GM18502 (cell line): Measurements from ENCODE around the gene LAD1.

Source experiments
- ATAC-seq: cut with Tn5 transposase; IDR thresholded peaks from one replicate; pipeline ENCODE4 v1.9.1; 2021; ENCODE audit warnings: mild to moderate bottlenecking; ENCODE audit not compliant: unreplicated experiment, poor library complexity

LAD1 gene

DNA sequence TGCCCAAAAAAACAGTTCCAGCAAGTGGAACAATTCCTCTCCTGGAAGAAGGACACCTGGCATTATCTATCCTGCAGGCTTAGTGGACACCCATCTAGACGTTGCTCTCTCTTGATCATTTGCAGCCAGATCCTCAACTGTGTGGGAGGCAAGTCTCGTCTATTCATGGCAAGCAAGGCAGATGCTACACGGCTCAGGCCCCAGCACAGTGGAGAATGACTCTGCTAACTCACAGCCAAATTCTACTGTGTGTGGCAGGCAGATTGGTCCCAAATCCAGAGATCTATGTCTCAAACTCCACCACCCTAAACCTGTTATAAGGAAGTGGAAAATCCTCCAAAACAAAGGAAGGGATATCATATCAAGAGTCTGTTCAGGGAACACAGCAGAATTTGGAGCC is 28.6 kb downstream of the LAD1 start:
- no peak for ATAC-seq

DNA sequence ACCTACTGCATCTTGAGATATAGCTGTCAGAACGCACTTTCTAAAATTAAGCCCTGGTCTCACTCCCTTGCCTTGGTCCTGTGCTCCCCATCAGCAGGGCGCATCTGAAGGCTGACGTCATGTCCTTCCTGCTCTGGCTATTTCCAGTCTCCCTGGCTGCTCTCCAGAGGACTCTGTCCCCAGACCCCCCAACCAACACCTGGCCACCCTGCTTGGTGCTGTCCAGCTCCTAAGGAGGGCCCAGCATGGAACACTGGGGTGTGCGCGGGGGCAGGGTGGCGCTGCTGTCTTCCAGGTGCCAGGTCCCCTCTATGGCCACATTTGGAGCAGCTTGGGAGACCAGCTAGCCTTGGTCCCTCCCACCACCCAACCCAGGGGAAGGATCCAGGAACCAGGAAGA is 29.9 kb downstream of the LAD1 start:
- ATAC-seq = no peak

DNA sequence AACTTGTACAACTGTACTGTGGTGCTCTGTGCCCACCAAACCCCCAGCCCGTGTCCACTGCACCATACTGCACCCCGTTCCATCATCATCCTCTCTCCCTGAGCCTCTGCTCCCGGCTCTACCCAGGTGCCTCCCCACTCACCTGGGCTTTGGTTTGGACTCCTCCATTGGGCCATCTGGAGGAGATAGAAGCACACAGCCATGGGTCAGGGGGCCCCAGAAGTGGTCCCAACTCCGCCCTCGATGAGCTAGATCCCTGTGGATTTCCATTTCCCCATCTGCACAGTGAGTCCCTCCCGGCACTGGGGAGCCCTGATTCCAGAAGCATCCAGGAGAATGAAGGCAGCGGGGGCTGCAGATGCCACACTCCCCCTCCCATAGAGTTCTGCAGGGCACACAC is 32.4 kb downstream of the LAD1 start:
- ATAC-seq = no peak

DNA sequence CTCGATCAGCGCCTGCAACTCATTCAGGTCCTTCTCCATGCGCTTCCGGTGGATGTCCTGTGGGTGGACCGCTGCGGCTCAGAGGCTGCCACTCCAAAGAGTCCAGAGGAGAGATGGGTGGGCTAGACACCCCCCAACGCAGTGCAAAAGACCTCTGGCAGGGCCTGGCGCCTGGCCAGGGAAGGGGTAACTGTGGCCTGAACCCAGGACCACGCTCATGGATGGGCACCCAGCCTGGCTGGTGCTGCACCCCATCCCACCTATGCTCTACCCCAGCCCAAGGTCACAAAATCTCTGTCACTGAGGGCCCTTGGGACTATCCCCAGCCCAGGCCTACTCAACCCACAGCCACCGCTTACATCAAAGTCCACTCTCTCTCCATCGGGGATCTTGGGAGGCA is 33.9 kb downstream of the LAD1 start:
- no peak for ATAC-seq

DNA sequence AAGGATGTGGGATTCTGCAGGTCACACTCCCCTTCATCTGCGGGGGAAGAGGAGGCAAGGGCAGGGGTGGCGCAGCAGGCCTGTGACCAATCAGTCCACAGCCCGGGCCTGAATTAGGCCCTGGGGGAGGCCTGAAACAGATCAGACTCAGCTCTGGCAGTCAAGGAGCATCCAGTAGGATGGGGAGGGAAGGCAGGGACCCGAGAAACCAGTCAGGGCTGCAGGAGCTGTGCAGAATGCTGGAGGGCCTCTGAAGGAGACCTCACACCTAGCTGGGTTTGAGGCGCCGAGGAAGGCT is 34.4 kb downstream of the LAD1 start:
- no peak for ATAC-seq

DNA sequence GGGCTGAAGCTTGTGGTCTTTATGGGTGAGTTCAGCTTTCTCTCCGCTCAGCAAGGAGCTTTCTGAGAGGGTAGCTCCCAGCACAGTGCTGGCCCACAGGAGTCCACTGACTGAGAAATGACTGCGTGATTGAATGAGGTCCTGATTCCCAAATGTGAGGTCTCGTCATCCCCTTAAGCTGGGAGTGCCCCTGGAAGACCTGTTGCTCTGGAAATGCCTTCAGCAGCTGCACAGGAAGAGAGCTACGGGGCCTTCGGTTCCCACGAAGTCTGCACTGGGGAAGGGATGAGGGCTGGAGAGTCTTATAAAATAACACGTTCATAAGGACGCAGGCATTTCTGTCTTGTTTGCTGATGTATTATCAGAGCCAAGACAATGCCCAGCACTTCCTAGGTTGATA is 35.7 kb downstream of the LAD1 start:
- ATAC-seq = no peak

DNA sequence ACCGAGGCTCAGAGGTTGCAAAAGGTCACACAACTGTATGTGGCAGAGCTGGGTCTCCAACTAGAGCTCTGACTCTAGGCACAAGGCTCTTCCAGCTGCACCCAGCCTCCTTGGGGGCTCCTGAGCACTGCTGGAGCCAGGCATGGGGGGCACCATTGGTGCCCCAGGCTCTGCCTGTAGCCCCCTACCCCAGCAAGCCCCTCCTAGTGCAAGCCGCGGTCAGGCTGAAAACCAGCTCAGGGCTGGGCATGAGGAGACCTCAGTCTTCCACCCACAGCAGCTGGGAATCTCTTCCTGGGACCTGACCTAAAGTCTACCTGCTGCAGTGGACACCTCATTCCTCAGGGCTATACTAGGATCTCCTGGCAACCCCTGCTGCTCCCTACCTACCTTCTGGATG is 36.2 kb downstream of the LAD1 start:
- ATAC-seq = no peak

DNA sequence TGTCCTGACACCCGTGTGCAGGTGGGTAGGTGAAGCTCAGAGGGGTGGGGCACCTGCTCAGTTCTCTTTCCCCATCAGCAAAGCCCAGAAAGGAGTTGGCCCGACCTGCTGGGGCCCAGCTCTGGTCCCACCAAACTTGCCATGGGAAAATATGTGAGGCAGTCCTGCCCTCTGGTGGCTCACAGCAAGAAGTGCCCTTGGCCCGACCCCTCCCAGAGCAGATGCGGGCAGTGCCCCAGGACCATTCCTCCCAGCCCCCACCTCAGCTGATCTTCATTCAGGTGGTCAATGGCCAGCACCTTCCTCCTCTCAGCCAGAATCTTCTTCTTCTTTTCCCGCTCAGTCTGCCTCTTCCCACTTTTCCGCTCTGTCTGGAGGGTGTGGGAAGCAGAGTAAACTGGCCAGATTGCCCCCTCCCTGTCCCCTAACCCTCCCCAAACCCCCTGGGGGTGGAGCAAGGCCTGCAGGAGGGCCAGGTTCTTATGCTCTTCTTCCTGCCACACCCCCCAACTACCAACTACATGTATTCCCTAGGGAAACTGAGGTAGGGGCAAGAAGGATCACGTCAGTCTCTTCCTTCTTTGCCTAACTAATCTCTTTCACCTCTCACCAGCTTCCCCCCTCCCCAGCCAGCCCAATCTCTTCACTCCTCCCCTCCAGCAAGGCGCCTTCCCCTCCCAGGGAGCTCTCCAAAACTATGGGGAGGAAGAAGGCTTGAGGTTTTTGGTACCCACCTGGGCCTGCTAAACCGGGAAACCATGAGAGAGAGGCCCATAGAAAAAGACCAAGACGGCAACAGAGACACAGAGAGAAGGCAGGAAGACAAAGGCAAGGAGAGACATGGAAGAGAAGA is 37.2 kb downstream of the LAD1 start:
- ATAC-seq = no peak

DNA sequence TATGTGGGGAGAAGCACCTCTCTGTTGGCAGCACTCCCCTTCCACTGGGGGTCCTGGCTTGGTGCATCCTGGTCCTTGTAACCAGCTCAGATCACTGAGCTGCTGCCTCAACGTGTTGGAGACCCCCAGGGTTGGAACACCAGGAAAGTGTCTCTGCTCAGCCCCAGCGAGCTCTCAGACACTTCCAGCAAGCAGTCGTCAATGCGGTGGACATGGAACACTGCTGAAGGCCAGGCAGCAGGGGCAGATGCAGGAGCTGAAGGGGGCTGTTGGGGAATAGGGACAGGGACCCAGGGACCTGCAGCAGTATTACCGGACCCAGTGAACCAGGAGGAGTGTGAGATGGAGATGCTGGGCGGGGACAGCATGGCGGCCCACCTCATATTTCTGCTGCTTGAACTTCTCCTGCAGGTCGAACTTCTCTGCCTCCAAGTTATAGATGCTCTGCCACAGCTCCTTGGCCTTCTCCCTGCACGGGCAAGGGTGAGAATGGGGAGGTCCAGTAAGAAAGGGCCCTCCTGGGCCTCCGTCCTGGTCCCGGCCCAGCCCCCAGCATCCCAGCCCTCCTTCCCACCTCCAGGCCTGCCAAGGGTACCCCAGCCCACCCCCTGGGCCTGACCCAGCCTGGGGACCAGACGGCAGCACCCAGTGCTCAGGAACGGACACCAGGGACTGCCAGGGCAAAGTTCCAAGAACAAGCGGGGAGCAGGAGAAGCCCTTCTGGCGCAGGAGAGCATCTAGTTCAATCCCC is 38.0 kb downstream of the LAD1 start:
- ATAC-seq = no peak

DNA sequence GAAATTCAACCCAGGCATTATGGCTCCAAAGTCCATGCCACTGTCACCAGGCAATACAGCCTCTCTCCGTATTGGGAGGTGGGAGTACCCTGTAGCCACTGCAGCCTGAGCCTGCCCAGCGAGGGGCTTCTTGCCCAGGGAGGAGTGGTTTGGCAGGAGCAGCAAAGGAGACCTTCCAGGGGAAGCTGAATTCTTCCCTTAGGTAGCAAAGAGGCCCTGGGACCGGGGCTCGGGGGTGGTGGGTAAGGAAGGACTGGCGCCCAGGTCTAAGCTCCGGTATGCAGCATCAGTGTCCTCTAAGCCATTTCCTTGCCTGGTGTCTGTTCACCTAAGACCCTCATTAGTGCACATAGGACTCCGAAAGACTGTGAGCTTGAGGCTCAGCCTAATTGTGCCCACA is 38.6 kb downstream of the LAD1 start:
- no peak for ATAC-seq

DNA sequence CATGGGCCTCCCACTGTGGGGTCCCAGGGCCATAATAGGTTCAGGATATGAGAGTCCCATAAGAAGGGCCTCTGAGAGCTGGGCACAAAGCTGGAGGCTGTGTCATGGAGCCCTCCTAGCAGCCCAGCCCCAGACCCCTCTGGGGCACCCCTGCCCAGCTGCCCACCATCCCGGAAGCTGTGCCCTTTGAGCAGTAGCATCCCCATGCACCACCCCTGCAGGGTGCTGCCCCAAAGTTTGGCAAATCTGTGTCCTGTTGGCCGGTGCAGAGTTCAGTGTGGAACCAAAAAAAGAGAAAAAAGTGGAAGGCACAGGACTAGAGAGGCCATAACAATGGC is 39.3 kb downstream of the LAD1 start:
- ATAC-seq = no peak

DNA sequence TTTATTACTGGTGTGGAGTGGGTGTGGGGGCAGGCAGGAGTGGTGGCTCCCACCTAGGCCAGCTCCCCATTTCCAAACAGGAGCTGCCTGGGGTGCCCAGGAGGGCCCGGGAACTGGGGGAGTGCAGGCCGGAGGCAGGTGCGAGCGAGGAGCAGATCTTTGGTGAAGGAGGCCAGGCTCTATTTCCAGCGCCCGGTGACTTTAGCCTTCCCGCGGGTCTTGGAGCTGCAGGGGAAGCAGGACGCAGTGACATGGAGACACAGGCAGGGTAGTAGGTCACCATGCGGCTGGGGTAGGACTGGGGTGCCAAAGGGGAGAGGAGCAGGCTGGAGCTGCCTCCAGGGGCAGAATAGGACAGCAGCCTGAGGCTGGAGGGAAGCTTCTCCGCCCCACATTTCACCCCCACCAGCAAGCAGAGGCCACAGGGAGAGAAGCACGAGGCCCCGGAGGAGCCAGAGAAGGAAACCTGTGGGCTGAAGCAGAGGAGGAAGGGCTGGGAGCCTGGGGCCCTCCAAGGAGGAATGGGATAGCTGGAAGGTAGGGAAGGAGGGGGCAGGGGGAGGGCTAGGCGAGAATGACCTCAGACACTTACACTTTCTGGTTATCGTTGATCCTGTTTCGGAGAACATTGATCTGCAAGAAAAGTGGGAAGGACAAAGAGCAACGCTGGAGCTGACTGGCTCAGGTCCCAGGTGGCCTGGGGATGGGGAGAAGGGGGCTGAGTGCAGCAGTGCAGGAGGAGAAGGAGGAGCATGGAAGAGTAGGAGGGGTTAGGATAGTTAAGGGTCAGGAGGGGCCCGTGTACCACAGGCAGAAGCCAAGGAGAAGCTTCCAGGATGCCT is 39.9 kb downstream of the LAD1 start:
- no peak for ATAC-seq

DNA sequence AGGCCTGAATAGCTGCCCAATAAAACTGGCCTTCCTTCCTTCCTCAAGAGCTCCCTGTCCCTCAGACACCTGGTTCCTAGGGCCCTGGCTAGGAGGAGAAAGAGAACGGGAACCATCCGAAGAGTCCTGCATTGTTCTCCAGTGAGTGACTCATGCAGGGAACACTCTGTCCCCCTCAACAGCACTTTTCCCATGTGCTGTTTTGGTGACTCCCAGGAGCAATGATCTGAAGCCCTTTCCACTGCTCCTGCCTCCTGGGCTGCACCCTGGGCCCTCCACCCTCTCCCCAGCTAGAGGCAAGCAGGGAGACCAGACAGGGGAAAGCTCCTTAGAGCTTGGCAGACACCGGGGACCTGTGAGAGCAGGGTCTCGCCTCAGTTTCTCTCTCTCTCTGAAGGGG is 40.5 kb downstream of the LAD1 start:
- no peak for ATAC-seq

DNA sequence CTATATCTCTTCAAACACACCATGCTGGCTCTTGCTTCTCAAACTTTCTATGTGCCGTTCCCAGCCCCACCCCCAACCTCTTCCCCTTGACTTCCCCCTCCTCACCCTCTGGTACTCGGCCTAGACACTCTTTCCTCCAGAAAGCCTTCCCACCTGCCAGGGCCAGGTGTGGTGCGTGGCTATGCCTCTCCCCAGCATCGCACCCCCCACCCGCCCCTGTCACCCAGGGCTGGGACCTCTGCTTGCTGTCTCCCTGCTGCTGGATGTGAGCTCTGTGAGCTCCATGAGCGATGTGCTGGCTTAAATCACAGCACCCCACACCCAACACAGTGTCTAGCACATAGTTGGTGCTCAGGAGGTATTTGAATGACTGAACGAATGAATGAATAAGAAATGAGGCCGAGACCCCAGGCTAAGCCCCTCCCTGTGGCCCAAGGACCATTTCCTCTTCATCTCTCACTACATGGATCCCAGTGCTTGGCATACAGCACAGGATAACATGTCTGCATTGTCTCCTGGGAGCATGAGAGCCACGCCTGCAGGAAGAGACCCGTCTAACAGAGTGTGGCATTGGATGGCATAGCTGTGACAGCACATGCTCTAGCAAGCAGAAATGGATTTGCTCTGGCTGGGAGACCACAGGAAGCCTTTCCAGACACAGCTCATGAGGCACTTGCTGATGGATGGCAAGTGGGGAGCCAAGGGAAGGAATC is 41.3 kb downstream of the LAD1 start:
- no peak for ATAC-seq

DNA sequence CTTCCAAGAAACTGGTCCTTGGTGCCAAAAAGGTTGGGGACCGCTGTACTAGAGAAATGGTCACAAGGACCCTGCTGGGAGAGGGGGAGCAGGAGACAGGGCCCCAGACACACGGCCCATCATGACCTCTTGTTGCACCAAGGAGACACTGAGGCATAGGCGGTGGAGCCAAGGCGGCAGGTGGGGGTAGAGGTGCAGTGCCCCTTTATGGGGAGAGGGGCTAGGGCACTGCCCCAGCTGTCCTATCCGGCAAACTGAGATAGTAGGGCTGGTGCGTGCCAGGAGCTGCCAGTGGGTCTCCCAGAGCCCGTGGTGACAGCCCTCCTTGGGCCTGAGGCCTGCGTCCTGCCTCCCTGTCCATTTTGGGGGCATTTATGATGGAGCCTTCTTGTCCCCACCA is 41.9 kb downstream of the LAD1 start:
- ATAC-seq = no peak

DNA sequence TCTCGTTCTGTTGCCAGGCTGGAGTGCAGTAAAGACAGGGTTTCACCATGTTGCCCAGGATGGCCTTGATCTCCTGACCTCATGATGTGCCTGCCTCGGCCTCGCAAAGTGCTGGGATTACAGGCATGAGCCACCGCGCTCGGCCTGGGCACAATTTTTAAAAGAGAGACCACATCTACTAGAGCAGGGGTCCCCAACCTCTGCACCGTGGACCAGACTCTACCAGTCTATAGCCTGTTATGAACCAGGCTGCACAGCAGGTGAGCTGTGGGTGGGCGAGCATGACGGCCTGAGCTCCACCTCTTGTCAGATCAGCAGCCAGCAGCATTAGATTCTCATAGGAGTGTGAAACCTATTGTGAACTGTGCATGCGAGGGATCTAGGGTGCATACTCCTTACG is 42.4 kb downstream of the LAD1 start:
- ATAC-seq = no peak

DNA sequence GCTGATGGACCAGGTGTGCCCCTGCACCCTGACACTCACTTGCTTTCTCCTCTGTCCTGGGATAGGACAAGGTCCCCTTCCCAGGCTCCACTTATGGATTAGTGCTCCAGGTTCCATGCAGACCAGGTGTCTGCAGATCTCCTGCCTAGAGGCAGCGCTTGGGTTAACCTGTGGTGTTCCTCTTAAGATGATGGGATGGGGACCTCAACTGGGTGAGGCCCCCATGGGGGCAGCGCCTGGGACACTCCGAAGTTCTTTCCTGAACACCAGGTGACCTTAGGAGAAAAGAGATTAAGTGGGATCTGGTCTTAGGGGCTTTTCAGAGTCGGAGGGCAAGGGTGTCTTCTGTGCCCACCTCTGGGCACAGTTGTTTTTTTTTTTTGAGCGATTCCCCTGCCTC is 42.9 kb downstream of the LAD1 start:
- ATAC-seq = no peak

DNA sequence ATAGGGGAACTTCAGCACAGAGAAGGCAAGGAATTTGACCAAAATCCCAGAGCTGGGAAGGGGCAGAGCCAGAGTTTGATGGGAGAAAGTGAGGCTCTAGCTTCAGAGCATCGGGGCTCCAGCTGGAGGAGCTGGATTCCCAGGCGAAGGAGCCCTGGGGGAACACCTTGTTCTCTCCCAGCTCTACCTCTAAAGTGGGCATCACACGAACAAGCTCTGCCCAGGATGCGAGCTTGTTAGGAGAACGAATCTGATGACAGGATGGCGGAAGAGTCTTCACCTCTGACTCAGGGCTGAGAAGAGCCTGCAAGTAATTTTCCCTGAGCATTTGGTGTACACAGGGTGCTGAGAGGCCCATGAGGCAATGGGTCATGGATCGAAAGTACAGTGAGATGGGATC is 43.7 kb downstream of the LAD1 start:
- ATAC-seq = no peak

DNA sequence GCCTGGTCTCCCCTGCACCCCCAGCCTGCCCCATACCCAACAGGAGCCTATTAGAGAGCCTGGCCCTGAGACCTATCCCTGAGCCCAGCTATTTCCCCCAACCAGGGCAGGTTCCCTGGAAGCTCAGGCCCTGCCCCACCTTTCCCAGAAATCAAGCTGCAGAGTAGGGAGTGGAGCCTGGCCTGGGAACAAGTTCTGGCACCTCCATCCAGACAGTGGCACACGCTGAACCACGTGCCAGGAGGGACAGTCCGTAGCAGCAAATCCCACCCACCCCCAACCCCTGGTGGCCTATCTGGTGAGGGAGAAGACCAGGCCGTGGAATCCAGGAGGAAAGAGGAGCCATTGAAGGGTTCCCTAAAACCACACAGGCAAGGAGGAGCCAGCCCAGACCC is 44.2 kb downstream of the LAD1 start:
- no peak for ATAC-seq

DNA sequence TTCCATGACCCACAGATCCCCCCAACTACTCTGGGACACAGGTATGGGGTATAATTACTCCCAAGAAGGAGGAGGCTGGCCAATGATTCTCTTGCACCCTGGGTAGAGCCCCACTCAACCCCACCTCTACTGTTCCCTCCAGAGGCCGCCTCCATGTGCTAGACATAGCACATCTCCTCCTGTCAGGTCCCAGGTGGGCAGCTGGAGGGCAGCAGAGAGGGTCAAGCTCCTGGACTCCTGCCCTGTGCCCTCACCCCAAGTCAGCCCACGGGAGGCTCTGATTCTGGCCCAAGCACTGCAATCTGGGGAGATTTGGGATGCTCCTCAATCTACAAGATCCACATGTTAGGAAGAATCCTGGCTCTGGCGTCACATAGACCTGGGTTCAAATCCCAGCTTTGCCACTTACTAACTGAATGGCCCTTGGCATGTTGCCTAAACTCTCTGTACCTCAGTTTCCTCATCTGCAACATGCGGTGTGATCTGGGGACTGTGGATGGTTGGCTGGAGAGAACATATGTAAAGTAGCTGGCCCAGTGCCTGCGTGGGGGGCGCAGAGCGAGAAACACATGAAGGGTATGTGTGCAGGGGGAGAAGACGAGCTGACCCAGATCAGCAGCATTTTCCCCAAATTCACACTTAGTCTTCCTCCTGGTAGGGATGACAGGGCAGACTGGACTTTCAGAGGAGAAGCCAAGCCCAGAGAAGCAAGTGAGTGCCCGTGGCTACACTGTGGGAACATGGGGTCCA is 44.8 kb downstream of the LAD1 start:
- no peak for ATAC-seq
